Fibroblast of pulmonary artery (primary cell): Measurements from ENCODE around the gene LIN37.

Experiments
- DNase-seq: peaks from one replicate; pipeline ENCODE4 v3.0.0-alpha.2; 2010; ENCODE audit warnings: low read depth
- H3K4me3 ChIP-seq: replicated peaks from 2 replicates; pipeline ENCODE4 v1.5.1; 2011; ENCODE audit warnings: low read depth, mild to moderate bottlenecking, control low read depth, low read length, moderate library complexity
- CTCF ChIP-seq: IDR thresholded peaks from 2 replicates; pipeline ENCODE4 v1.5.1; 2011; ENCODE audit warnings: mild to moderate bottlenecking, control low read depth, low read length, inconsistent platforms; ENCODE audit errors: missing control alignments

The LIN37 gene

GRCh38 chr19:35750167-35750566 lies 1.8 kb downstream of the LIN37 start:
- no peak overlapping the region for H3K4me3 ChIP-seq
- no peak for TF ChIP-seq CTCF
- DNase-seq, result no peak

GRCh38 chr19:35751839-35752745 lies 3.7 kb downstream of the LIN37 start:
- no peak overlapping the region for H3K4me3 ChIP-seq
- DNase-seq, result no peak
- no peak for TF ChIP-seq CTCF

- H3K4me3 ChIP-seq, result no peak overlapping the region
- TF ChIP-seq CTCF, result no peak
- no peak for DNase-seq
Observed at GRCh38 chr19:35752746-35753350, 4.5 kb downstream of the LIN37 start.

GRCh38 chr19:35753634-35754369 lies 5.4 kb downstream of the LIN37 start:
- no peak for TF ChIP-seq CTCF
- no peak for DNase-seq
- no peak overlapping the region for H3K4me3 ChIP-seq

GRCh38 chr19:35754370-35755130 lies 6.2 kb downstream of the LIN37 start:
- DNase-seq, result no peak
- no peak overlapping the region for H3K4me3 ChIP-seq
- no peak for TF ChIP-seq CTCF

- H3K4me3 ChIP-seq, result peak overlapping the region; percentile 16
- TF ChIP-seq CTCF, result no peak
- DNase-seq, result no peak
Observed at GRCh38 chr19:35755131-35755549, 6.8 kb downstream of the LIN37 start.
